HepG2 (cell line): ENCODE results near the gene GMPPA. TPM values are rescaled to one million over a fixed set of nuclear protein-coding genes. Genes with fewer than 3 reads are reported as not detected.

Experiments used
- GLI4 ChIP-seq: sonication (generic); formaldehyde crosslinking; IDR thresholded peaks from 2 replicates; pipeline ENCODE4 v1.5.1; 2020; ENCODE audit warnings: missing genetic modification reagents, mild to moderate bottlenecking, moderate library complexity, borderline replicate concordance
- MTA3 ChIP-seq: sonication (generic); formaldehyde crosslinking; IDR thresholded peaks from 2 replicates; pipeline ENCODE4 v1.4.0; 2020; ENCODE audit warnings: missing genetic modification reagents
- NFIB ChIP-seq: sonication (generic); formaldehyde crosslinking; IDR thresholded peaks from 2 replicates; pipeline ENCODE4 v1.9.0; 2021; ENCODE audit warnings: missing genetic modification reagents, mild to moderate bottlenecking, borderline replicate concordance
- PRPF4 ChIP-seq: fragments of 200-400 bp; formaldehyde crosslinking; IDR thresholded peaks from 2 replicates; pipeline ENCODE4 v1.6.1; 2016; ENCODE audit warnings: low read length, low read depth; ENCODE audit not compliant: poor library complexity, severe bottlenecking
- RAD51 ChIP-seq: fragments of 450-650 bp; IDR thresholded peaks from 2 replicates; pipeline ENCODE4 v1.6.1; 2016; ENCODE audit warnings: borderline replicate concordance
- THAP11 ChIP-seq: IDR thresholded peaks from 2 replicates; pipeline ENCODE4 v1.6.1; 2016; ENCODE audit warnings: missing biosample characterization, missing genetic modification reagents
- ZNF235 ChIP-seq: sonication (generic); formaldehyde crosslinking; IDR thresholded peaks from 2 replicates; pipeline ENCODE4 v1.8.1; 2023; ENCODE audit warnings: mild to moderate bottlenecking, missing genetic modification reagents, borderline replicate concordance
- ZNF282 ChIP-seq: fragments of 450-650 bp; IDR thresholded peaks from 2 replicates; pipeline ENCODE4 v1.6.1; 2018; ENCODE audit not compliant: partially characterized antibody
- ZNF318 ChIP-seq: sonication (generic); formaldehyde crosslinking; IDR thresholded peaks from 2 replicates; pipeline ENCODE4 v1.4.0; 2020; ENCODE audit warnings: mild to moderate bottlenecking, missing genetic modification reagents
- ZNF569 ChIP-seq: sonication (generic); formaldehyde crosslinking; IDR thresholded peaks from 2 replicates; pipeline ENCODE4 v1.5.0; 2020; ENCODE audit warnings: mild to moderate bottlenecking, missing genetic modification reagents, moderate library complexity, borderline replicate concordance
- ZNF773 ChIP-seq: sonication (generic); formaldehyde crosslinking; IDR thresholded peaks from 2 replicates; pipeline ENCODE4 v1.4.0; 2020; ENCODE audit warnings: missing genetic modification reagents, borderline replicate concordance
- ZSCAN25 ChIP-seq: sonication (generic); formaldehyde crosslinking; IDR thresholded peaks from 2 replicates; pipeline ENCODE4 v1.8.0; 2022; ENCODE audit warnings: mild to moderate bottlenecking, missing genetic modification reagents
- ZSCAN9 ChIP-seq: IDR thresholded peaks from 2 replicates; pipeline ENCODE4 v1.6.1; 2016; ENCODE audit warnings: borderline replicate concordance
- polyA plus RNA-seq, 8 experiments: library from polyadenylated mRNA; depleted of rRNA in 3 of 8; stranded (reverse) in 7 of 8; unstranded in 1 of 8; fragments of >200 nt; fragmentation: Illumina TruSeq in 4 of 8; extraction: Trizol in 4 of 8; gene quantifications; 2 replicates each; pipeline versions ENCODE4 v1.2.1 to v1.2.3, GENCODE V29; 2011 to 2016; ENCODE audit warnings: low read depth in 4 of 8, missing spikeins in 1 of 8, mixed read lengths in 1 of 8; ENCODE audit not compliant: insufficient read depth in 1 of 8
- total RNA-seq, 5 experiments: library from RNA; depleted of rRNA; stranded (reverse); fragments of >200 nt; fragmentation: Illumina TruSeq; extraction: Trizol; gene quantifications; 2 replicates each; pipeline ENCODE4 v1.2.3, GENCODE V29; 2016; ENCODE audit warnings: low read depth in 1 of 5
- TF ChIP-seq, protein P1 (sequence below): sonication (generic); formaldehyde crosslinking; IDR thresholded peaks from 2 replicates; pipeline ENCODE4 v1.5.0; 2020; ENCODE audit warnings: mild to moderate bottlenecking, missing genetic modification reagents
- TF ChIP-seq, protein P2 (sequence below): sonication (generic); formaldehyde crosslinking; IDR thresholded peaks from 2 replicates; pipeline ENCODE4 v1.4.0; 2020; ENCODE audit warnings: missing genetic modification reagents

GMPPA gene
- total and polyA plus RNA-seq, 2 of the 13 experiments (the other 11 are each of a cell fraction or from before 2014, with no cell fraction given): 81.1 to 106 TPM

DNA sequence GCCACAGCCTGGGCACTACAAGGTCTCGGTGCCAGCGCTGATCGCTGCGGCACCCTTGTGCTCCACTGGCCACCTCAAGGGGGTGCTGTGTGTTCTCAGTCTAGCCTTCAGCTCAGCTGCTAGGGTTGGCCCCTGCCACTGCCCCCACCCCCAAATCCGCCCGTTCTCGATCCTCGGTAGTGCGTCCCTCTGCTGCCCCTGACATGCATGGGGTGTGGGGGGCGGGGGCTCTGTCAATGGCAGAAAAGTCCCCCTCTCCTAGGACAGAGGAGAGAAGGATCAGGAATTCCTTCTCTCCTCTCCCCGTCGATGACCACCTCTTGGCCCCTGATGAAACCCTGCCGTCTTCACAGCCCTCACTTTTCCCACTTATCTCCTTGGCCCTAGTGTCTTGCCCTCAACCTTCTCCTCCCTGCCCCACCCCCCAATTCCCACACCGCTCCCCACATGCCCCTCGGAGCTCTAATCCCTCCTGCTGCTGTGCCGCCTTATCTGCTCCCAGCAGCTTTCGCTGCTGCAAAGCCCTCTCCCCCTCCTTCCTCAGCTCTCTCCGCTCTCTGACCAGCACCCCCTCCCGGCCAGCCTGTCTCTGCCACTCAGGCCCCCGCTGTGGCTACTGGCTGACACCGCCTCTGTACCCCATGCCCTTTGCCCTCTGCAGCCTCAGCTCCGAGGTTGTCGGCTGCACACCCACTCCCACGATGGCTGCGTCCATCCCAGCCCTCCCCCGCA is 11.3 kb downstream of the GMPPA start (continued):
- no peak for TF ChIP-seq ZNF569
- TF ChIP-seq, protein P1, sequence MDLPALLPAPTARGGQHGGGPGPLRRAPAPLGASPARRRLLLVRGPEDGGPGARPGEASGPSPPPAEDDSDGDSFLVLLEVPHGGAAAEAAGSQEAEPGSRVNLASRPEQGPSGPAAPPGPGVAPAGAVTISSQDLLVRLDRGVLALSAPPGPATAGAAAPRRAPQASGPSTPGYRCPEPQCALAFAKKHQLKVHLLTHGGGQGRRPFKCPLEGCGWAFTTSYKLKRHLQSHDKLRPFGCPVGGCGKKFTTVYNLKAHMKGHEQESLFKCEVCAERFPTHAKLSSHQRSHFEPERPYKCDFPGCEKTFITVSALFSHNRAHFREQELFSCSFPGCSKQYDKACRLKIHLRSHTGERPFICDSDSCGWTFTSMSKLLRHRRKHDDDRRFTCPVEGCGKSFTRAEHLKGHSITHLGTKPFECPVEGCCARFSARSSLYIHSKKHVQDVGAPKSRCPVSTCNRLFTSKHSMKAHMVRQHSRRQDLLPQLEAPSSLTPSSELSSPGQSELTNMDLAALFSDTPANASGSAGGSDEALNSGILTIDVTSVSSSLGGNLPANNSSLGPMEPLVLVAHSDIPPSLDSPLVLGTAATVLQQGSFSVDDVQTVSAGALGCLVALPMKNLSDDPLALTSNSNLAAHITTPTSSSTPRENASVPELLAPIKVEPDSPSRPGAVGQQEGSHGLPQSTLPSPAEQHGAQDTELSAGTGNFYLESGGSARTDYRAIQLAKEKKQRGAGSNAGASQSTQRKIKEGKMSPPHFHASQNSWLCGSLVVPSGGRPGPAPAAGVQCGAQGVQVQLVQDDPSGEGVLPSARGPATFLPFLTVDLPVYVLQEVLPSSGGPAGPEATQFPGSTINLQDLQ (CRISPR knock-in tag): peak; percentile 46; the same call in 1 of the 2 replicates
- TF ChIP-seq ZSCAN25 (CRISPR knock-in tag): no peak
- TF ChIP-seq RAD51: no peak
- TF ChIP-seq, protein P2, sequence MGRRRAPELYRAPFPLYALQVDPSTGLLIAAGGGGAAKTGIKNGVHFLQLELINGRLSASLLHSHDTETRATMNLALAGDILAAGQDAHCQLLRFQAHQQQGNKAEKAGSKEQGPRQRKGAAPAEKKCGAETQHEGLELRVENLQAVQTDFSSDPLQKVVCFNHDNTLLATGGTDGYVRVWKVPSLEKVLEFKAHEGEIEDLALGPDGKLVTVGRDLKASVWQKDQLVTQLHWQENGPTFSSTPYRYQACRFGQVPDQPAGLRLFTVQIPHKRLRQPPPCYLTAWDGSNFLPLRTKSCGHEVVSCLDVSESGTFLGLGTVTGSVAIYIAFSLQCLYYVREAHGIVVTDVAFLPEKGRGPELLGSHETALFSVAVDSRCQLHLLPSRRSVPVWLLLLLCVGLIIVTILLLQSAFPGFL (CRISPR knock-in tag): no peak
- no peak for TF ChIP-seq ZNF773 (CRISPR knock-in tag)
- no peak for TF ChIP-seq ZNF318 (CRISPR knock-in tag)
- TF ChIP-seq NFIB (CRISPR knock-in tag): no peak
- TF ChIP-seq MTA3 (CRISPR knock-in tag): no peak
- TF ChIP-seq ZSCAN9 (CRISPR knock-in tag): no peak
- TF ChIP-seq PRPF4: no peak
- no peak for TF ChIP-seq ZNF282
- no peak for TF ChIP-seq ZNF235 (CRISPR knock-in tag)
- peak; percentile 33 for TF ChIP-seq THAP11 (CRISPR knock-in tag)
- no peak for TF ChIP-seq GLI4 (CRISPR knock-in tag)
